Stomach smooth muscle (tissue), 2 donors: ENCODE data around the gene C11orf24.

ENCODE experiments used
- H3K27ac ChIP-seq: one replicate; pipeline ENCODE4 v1.7.0; 2013; ENCODE audit warnings: mild to moderate bottlenecking, low read length, inconsistent platforms
- H3K27me3 ChIP-seq, 2 donors: one replicate each; pipeline ENCODE4 v1.7.0; 2013; ENCODE audit warnings: low read length in 2 of 2; ENCODE audit not compliant: insufficient read depth in 2 of 2, control insufficient read depth in 1 of 2
- H3K36me3 ChIP-seq, 2 donors: one replicate each; pipeline ENCODE4 v1.7.0; 2013; ENCODE audit warnings: low read length in 2 of 2; ENCODE audit not compliant: control insufficient read depth in 2 of 2, insufficient read depth in 2 of 2
- H3K4me1 ChIP-seq: one replicate; pipeline ENCODE4 v1.7.0; 2013; ENCODE audit warnings: low read length; ENCODE audit not compliant: control insufficient read depth, insufficient read depth
- H3K4me3 ChIP-seq, 2 donors: one replicate each; pipeline ENCODE4 v1.7.0; 2013; ENCODE audit warnings: low read length in 2 of 2
- H3K9ac ChIP-seq, 2 donors: one replicate each; pipeline ENCODE4 v1.7.0; 2013; ENCODE audit warnings: low read length in 2 of 2, mild to moderate bottlenecking in 1 of 2
- H3K9me3 ChIP-seq, 2 donors: one replicate each; pipeline ENCODE4 v1.7.0; 2013; ENCODE audit warnings: low read length in 2 of 2; ENCODE audit not compliant: control insufficient read depth in 2 of 2
- donor health status: healthy.
- donor health status: Pancreatic carcinoma.

Gene C11orf24

DNA sequence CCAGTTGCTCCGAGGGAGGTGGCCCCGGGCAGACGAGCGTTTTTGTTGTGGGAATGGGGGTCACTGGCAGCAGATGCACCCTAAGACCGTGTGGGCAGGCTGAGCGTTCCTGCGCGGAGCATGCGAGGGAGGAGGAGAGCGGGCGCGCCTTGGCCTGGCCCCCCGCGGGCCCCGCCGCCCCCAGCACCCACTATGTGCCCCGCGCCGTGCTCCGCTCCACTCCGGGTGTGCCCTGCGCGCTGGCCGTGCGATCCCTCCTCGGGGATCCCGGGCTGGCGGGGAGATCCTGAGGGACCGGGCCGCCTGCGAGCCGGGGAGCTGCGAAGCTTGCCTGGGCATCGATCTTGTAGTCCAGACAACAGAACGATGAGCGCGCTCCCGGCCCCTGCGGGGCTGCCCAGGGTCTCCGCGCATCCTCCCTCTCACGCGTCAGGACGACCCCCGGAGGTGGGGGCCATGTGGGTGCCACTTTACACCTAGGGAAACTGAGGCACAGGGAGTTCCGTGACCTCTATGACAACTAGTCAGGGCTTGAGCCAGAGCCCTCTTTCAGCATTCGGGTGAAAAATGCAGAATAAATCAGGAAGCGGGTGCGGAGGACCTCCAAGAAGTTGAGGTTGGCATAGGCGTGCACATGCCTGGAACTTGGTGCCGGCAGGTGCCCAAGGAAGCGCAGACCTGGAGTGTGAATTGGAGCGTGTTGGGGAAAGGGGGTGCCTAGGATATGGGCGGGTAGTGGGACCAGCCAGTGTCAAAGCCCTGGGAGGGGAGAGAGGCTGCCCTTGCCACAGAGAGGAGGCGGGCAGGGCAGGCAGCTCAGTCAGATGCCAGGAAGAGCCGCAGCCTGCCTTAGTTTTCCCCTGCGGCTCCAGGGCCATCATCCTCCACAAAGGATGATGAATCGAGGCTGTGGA is 57.3 kb downstream of the C11orf24 start:
- Histone ChIP-seq H3K4me3 (peak overlapping the region; percentile 76 to 83), H3K27me3 (no peaks in the 10 kb centered on the region), H3K9ac (peak overlapping the region; percentile 86 to 89), H3K4me1 (peaks cover 29% of the 10 kb centered on the region), H3K36me3 (no peaks in the 10 kb centered on the region), H3K9me3 (no peaks in the 10 kb centered on the region), H3K27ac (peak overlapping the region; percentile 92)

DNA sequence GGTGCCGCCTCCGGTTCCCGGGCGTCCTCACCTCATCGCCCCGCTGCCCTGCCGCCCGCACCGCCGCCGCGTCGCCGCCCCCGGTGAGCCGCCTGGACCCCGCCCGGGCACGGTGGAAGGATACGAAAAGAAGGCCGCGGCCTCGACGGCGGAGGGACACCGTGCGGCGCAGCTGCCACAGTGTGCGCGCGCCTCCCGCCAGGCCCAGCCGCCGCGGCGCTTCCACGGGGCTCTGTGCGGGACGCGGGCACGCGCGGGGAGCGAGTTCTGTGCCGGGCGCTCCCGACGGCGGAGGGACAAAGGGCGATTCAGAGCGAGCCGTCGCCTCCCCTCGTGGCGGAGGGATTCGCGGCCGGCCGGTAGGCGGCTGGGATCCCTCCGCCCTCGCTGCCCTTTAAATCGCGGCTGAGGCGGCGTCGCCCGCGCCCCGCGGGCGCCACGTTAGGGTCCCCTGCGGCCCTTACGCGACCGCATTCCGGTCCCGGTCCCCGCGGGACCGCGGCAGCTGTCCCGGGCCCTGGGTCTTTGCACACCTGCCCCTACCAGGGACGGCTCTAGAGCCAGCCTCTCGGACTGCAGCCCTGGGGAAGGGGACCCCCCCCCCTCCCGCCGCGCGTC is 58.1 kb downstream of the C11orf24 start:
- H3K36me3 ChIP-seq, result no peaks in the 10 kb centered on the region
- no peaks in the 10 kb centered on the region for H3K27me3 ChIP-seq
- no peaks in the 10 kb centered on the region for H3K9me3 ChIP-seq
- H3K4me1 ChIP-seq, result peaks cover 37% of the 10 kb centered on the region
- H3K4me3 ChIP-seq, result peak overlapping the region; percentile 76 to 83
- H3K27ac ChIP-seq, result peak overlapping the region; percentile 92
- peak overlapping the region; percentile 86 to 89 for H3K9ac ChIP-seq

DNA sequence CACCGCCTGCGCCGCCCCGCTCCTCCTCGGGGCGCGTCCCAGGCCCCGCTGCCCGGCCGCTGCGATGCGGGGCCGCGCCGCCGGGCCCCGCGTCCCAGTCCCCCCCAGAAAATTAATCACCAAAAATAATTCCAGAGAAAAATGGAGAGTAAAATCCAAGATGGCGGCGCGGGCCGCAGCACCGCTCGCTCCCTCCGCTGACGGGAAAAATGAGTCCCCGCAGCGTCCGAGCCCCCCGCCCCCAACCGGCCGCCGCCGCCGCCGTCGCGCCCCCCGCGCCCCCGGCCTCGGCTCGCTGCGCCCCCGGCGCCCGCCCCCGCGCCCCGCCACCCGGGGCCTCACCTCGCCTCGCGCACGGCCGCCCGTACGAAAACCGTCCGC is 58.6 kb downstream of the C11orf24 start, which contains the start of gene KMT5B:
KMT5B (minus strand) TSS at position 162 of the 381 bp plus-strand sequence. CDS start 23,220 bp downstream, outside the sequence.
- H3K36me3 ChIP-seq, result no peaks in the 10 kb centered on the region
- H3K27ac ChIP-seq, result peak within 1 kb of the TSS; percentile 92
- H3K27me3 ChIP-seq, result no peaks in the 10 kb centered on the region
- no peaks in the 10 kb centered on the region for H3K9me3 ChIP-seq
- peak within 1 kb of the TSS; percentile 93 to 98 for H3K4me3 ChIP-seq
- peak within 1 kb of the TSS; percentile 86 to 89 for H3K9ac ChIP-seq
- peaks cover 38% of the 10 kb centered on the region for H3K4me1 ChIP-seq

DNA sequence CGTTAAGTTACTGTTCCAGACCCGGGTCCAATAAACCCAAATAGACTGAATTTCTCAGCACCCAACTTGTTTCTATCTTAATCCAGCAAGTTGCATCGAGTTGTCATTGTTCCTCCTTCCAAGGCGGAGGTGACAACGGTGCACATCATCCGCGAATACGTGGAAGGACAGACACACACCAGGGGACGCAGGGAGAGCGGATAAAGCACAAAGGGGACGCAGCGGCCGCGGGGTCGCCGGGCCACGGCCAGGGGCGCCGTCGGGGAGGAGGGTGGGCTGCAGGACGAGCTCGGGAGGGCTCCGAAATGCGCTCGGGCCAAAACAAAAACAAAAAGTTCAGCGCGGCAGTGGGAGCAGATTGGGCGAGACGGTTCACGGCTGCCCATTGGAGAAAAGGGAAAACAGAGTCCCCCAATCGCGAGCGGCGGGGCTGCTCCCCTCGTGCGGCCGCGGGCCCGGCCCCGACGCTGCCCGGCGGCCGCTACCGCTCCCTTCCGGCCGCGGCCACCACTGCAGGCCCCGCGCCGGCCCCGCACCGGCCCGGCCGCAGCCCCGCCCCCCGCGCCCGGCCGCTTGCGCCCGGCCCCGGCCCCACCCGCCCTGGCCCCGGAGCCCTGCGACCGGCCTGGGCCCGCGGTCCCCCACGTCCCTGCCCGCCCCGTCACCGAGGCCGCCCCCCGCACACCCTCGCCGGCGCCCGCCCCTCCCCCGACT is 59.2 kb downstream of the C11orf24 start:
- Histone ChIP-seq H3K36me3 (no peaks in the 10 kb centered on the region), H3K4me1 (peaks cover 38% of the 10 kb centered on the region), H3K27me3 (no peaks in the 10 kb centered on the region), H3K4me3 (peak overlapping the region; percentile 93 to 98), H3K9me3 (no peaks in the 10 kb centered on the region), H3K9ac (peak overlapping the region; percentile 83 to 86), H3K27ac (peak overlapping the region; percentile 92)

DNA sequence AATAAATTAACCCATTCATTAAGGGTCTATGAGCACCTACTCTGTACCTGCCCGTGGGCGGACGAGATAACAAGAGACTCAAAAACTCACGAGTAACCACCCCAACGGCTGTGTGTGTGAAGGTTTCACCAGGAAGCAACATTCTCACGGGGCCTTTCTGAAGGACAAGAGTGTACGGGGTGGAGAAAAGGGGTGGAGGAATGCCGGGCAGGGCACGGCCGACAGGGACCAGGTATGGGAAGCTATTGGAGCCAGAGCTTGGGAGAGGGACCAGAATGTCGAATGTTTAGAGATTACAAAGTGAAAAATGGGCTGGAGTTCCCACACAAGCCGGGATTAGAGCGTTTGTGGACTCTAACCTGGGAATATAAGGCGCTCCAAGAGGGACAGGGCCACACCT is 60.2 kb downstream of the C11orf24 start:
- peak overlapping the region; percentile 51 to 86 for H3K9ac ChIP-seq
- no peak overlapping the region for H3K27ac ChIP-seq

More for the DNA sequence above, 60.2 kb downstream of the C11orf24 start:
- H3K9me3 ChIP-seq, result no peaks in the 10 kb centered on the region
- peaks cover 46% of the 10 kb centered on the region for H3K4me1 ChIP-seq
- no peaks in the 10 kb centered on the region for H3K27me3 ChIP-seq
- no peaks in the 10 kb centered on the region for H3K36me3 ChIP-seq
- H3K4me3 ChIP-seq, result peak overlapping the region in 1 of 2 donors; percentile 93
